Measurements from ENCODE around the gene CALM3. TPM values are rescaled to one million over a fixed set of nuclear protein-coding genes. Genes with fewer than 3 reads are reported as not detected.

CALM3 gene
- total RNA-seq, 1 experiment from 2014 or later = 343 TPM

GRCh38 chr19:46622118-46622446, 21.0 kb downstream of the CALM3 start:
- no CpG with 5 or more reads among the region's 7 CpGs for WGBS (ENCODE audit: extremely low coverage, insufficient read length, low lambda C conversion rate)
- Histone ChIP-seq H3K4ac (ENCODE audit: low read depth, low read length) (no peak overlapping the region), H3K79me1 (ENCODE audit: insufficient read depth, low read depth, low read length, poor library complexity, severe bottlenecking) (no peaks in the 10 kb centered on the region), H3K4me2 (ENCODE audit: insufficient read depth, insufficient read length, low read length) (no peak overlapping the region), H2BK12ac (ENCODE audit: insufficient read length, low read depth, low read length) (no peak overlapping the region), H2AFZ (ENCODE audit: low read length) (no peak overlapping the region), H3K23me2 (ENCODE audit: insufficient read length, low read depth, low read length, poor library complexity, severe bottlenecking) (no peaks in the 10 kb centered on the region), H2BK5ac (ENCODE audit: insufficient read length, low read length) (no peak overlapping the region), H4K5ac (ENCODE audit: insufficient read length, low read depth, low read length) (no peak overlapping the region), H3K23ac (ENCODE audit: insufficient read length, low read depth, low read length) (no peak overlapping the region), H2BK15ac (ENCODE audit: low read depth, low read length) (no peak overlapping the region), H3K9ac (ENCODE audit: extremely low read depth, insufficient read length, low read length) (no peak overlapping the region), H3K18ac (ENCODE audit: insufficient read length, low read depth, low read length) (no peak overlapping the region), H2BK120ac (ENCODE audit: low read depth, low read length, poor library complexity, severe bottlenecking) (no peak overlapping the region), H3K27ac (ENCODE audit: insufficient read length, low read depth, low read length) (no peak overlapping the region), H3K56ac (ENCODE audit: insufficient read length, low read depth, low read length) (no peak overlapping the region), H4K20me1 (ENCODE audit: control insufficient read depth, insufficient read depth, insufficient read length) (no peaks in the 10 kb centered on the region), H3K4me1 (ENCODE audit: insufficient read depth, low read length) (no peaks in the 10 kb centered on the region; the same call in 1 of the 2 replicates), H3K27me3 (ENCODE audit: insufficient read depth, low read length) (no peaks in the 10 kb centered on the region), H2BK20ac (ENCODE audit: low read depth, low read length, poor library complexity, severe bottlenecking) (no peak overlapping the region), H3K79me2 (ENCODE audit: insufficient read depth, low read length) (no peaks in the 10 kb centered on the region), H4K91ac (ENCODE audit: insufficient read length, low read depth, low read length) (no peak overlapping the region), H3T11ph (ENCODE audit: low read length) (no peak overlapping the region), H3K14ac (ENCODE audit: insufficient read depth, low read length) (no peak overlapping the region), H2AK5ac (ENCODE audit: insufficient read length, low read length) (no peak overlapping the region), H3K9me3 (ENCODE audit: control insufficient read depth, low read depth, low read length) (no peaks in the 10 kb centered on the region), H4K8ac (replicated peaks; ENCODE audit: insufficient read length, low read depth, low read length) (no peak overlapping the region)
- H3K27me3 Mint-ChIP-seq (ENCODE audit: low read depth) = peaks cover 7% of the 10 kb centered on the region; the same call in 1 of the 2 replicates
- no peaks in the 10 kb centered on the region; a peak in 1 of 5 replicates for H3K9me3 Mint-ChIP-seq
- H3K27ac Mint-ChIP-seq = no peak overlapping the region
- peaks cover 4 to 21% of the 10 kb centered on the region in 2 experiments for H3K4me1 Mint-ChIP-seq
- H3K36me3 Mint-ChIP-seq (ENCODE audit: insufficient read depth in 1 of 3, low read depth in 3 of 3) = no peaks in the 10 kb centered on the region
- no peak overlapping the region for H3K4me3 Mint-ChIP-seq
- no peak; the same call in 2 of the 3 replicates for TF ChIP-seq CTCF (conservative IDR thresholded peaks at IDR 0.05)
- no peak for DNase-seq

Data from H9 (cell line).